HEK293T (cell line): Measurements from ENCODE around the gene TAOK3.

Experiments used
- ARNT ChIP-seq: fragments of 450-650 bp; IDR thresholded peaks from 2 replicates; pipeline ENCODE4 v1.6.1; 2017; ENCODE audit warnings: mild to moderate bottlenecking
- BHLHE40 ChIP-seq: fragments of 450-650 bp; IDR thresholded peaks from 2 replicates; pipeline ENCODE4 v1.6.1; 2016; ENCODE audit warnings: mild to moderate bottlenecking, moderate library complexity, borderline replicate concordance
- CTBP1 ChIP-seq: fragments of 450-650 bp; IDR thresholded peaks from 2 replicates; pipeline ENCODE4 v1.6.1; 2016; ENCODE audit warnings: borderline replicate concordance
- ELF4 ChIP-seq: fragments of 450-650 bp; IDR thresholded peaks from 2 replicates; pipeline ENCODE4 v1.6.1; 2017; ENCODE audit warnings: antibody characterized with exemption
- FOXA1 ChIP-seq: fragments of 450-650 bp; IDR thresholded peaks from 2 replicates; pipeline ENCODE4 v1.6.1; 2016; ENCODE audit warnings: mild to moderate bottlenecking
- FOXK2 ChIP-seq: fragments of 450-650 bp; IDR thresholded peaks from 2 replicates; pipeline ENCODE4 v1.6.1; 2016; ENCODE audit warnings: mild to moderate bottlenecking
- FOXM1 ChIP-seq: fragments of 450-650 bp; IDR thresholded peaks from 2 replicates; pipeline ENCODE4 v1.6.1; 2017; ENCODE audit warnings: mild to moderate bottlenecking, borderline replicate concordance
- HDGF ChIP-seq: fragments of 450-650 bp; IDR thresholded peaks from 2 replicates; pipeline ENCODE4 v1.6.1; 2017; ENCODE audit warnings: antibody characterized with exemption, borderline replicate concordance
- L3MBTL2 ChIP-seq: fragments of 450-650 bp; conservative IDR thresholded peaks from 2 replicates; pipeline ENCODE4 v1.6.1; 2016; ENCODE audit warnings: mild to moderate bottlenecking
- LEF1 ChIP-seq: fragments of 450-650 bp; IDR thresholded peaks from 2 replicates; pipeline ENCODE4 v1.6.1; 2017; ENCODE audit warnings: mild to moderate bottlenecking, borderline replicate concordance
- SP1 ChIP-seq: fragments of 450-650 bp; IDR thresholded peaks from 2 replicates; pipeline ENCODE4 v1.6.1; 2017
- TARDBP ChIP-seq: fragments of 450-650 bp; IDR thresholded peaks from 2 replicates; pipeline ENCODE4 v1.6.1; 2016

- TF ChIP-seq FOXK2 (no peak), FOXA1 (no peak), FOXM1 (no peak), TARDBP (no peak), BHLHE40 (no peak), CTBP1 (no peak), SP1 (no peak), ELF4 (no peak), HDGF (no peak), L3MBTL2 (no peak), ARNT (no peak), LEF1 (no peak)
Observed at GRCh38 chr12:118328486-118329330, 44.0 kb downstream of the TAOK3 start.
